LNCaP clone FGC (cell line): ENCODE measurements around the gene DCTN3.
A peak's percentile ranks its signal among the peaks of the same experiment; 100 is the strongest.

Experiments used
- DNase-seq: peaks from one replicate; pipeline ENCODE4 v3.0.0-alpha.2; 2011; ENCODE audit warnings: low read depth
- H3K4me3 ChIP-seq: 2 replicates; pipeline ENCODE4 v1.5.1; 2011; ENCODE audit warnings: mild to moderate bottlenecking, low read depth, low read length, control low read depth
- CTCF ChIP-seq: IDR thresholded peaks from 2 replicates; pipeline ENCODE4 v1.5.1; 2012; ENCODE audit warnings: mild to moderate bottlenecking; ENCODE audit not compliant: control insufficient read depth, insufficient read depth; ENCODE audit errors: extremely low read depth

DCTN3 gene

DNA sequence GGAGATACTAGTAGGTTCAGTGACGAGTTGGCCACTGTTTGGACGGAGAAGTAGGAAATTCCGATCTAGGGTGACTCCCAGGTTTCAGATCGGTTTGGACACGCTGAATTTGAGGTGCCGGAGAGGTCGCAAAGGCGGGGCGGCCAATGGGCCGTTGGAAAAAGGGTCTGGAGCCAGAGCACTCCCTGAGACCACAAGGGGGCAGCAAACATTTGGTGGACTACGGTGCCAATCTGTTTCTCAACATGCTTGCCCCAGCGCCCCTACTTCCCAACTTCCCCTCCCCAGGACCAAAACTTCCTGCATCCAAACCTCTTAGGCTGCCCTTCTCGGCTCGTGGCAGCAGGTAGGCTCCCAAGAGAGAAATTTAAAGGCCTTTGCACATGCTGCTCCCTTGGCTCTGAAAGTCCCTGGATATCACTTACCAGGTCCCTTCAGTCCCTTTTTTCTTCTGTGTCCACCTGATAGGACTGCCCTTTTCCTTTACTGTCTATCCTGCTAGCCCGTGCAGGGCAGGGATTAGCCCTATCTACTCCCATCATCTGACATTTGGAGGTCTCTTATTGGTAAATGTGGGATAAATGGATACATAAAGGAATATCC lies 7.4 kb downstream of the DCTN3 start:
- H3K4me3 ChIP-seq: peak overlapping the region; percentile 97
- no peak for DNase-seq
- TF ChIP-seq CTCF: peak; percentile 83

DNA sequence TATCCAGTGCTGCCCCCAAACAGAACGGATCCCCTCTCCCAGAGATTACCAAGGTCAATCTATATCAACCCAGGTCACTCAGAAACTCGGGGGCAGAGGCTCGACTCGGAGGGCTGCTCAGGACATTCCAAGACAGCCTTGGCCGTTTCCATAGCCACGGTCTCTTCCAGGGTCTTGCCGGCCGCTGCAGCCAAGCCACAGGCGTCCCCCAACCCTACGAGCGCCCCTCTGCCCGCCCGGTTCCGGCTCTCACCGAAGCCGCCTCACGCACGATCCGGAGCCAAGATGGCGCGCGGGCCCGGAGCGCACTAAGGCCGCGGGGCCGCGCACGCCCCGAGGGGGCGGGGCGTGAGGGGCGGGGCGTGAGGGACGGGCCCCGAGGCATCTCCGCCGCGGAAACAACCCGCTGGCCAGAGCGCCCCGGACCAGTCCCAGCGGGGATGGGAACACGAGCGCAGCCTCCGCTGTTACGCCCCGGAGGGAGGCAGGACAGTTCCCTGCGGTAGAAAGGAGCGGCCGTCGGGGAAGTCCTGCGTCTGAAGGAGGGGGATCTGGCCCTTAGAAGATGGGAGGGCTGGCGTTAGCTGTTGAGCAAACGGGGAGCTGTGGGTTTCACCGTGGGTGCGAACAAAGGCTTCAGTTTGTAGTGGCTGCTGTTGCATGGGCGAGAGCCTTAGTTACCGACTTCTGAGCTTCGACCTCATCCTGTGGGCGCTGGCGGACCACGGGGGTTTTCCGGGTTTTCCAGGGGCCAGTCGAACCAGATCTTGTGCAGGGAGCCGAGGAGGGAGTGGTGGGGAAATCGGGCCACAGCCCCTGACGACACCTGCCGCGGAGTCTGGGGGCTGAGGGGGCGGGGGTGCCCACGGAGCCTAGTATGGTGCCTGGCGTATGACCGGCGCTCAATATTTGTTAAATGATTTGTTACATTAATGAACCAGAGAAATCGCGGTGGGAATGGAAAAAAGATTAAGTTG lies 8.2 kb downstream of the DCTN3 start, which contains the start of gene RPP25L:
Gene RPP25L, minus strand, starts transcription at position 287 of the 977 bp plus-strand sequence. CDS start 801 bp downstream, outside the sequence.
- peak within 1 kb of the TSS; percentile 97 for H3K4me3 ChIP-seq
- TF ChIP-seq CTCF: no peak
- DNase-seq: peak; percentile 35

DNA sequence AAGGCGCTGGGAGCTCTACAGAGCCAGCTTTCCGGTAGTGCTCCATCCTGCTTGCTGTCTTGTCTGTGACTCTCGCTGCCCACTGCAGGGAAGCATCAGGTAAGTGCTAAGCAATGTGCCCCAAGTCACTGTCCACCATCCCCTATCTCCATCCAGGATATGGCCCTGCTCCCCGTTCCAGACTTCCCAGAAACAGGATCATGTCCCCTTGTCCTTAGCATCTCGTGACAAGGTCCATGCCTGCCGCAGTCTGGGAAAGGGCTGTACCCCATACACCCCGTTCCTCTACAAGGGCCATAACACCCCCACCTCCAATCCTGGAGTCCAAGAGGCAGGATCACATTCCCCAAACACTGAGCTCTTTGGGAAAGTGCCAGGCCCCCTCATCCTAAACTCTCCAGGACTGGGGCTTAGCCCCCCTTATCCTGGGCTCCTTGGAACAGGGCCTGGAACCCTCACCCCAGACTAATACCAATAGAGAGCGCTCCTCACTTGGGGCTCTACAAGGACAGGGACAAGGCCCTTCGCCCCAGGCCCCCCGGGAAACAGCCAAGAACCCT lies 9.0 kb downstream of the DCTN3 start:
- DNase-seq: no peak
- H3K4me3 ChIP-seq: peak overlapping the region; percentile 97
- TF ChIP-seq CTCF: 0 out of 2 replicates have a peak, but pooled peaks have one; percentile 8

DNA sequence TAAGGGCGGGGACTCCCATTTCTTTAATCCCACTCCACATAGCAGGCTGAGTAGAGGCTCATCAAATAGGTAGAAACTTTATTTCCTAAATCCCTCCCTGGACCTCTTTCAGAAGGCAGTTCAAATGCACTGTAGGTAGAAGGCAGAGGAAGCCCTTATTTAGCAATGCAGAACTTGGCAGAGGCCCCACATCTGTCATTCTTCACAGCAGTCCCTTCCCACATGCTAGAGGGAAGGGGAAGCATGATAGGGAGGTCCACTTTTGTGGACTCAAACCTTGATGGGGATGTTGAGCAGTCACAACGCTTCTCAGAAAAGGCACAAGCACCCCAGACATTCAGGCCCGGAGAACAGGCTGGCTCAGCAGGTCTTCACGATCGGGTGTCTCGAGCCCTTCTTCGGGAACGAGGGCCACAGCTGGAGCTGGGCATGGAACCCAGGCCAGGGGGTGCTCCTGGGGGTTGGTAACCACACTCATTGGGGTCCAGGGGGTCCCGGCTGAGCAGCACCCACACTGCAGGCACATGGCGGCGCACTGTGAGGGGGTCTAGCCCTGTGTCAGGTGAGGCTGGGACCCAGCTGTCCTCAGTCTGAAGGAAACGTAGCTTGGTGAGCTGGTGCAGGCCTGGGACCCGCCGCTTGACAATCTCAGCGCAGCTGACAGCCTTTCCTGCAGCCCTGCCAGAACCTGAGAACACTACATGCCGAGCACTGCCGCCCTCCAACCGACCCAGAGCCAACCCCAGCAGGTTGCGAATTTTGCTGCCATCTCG lies 9.7 kb downstream of the DCTN3 start:
- no peak for DNase-seq
- no peak for TF ChIP-seq CTCF
- H3K4me3 ChIP-seq: peak overlapping the region; percentile 97

DNA sequence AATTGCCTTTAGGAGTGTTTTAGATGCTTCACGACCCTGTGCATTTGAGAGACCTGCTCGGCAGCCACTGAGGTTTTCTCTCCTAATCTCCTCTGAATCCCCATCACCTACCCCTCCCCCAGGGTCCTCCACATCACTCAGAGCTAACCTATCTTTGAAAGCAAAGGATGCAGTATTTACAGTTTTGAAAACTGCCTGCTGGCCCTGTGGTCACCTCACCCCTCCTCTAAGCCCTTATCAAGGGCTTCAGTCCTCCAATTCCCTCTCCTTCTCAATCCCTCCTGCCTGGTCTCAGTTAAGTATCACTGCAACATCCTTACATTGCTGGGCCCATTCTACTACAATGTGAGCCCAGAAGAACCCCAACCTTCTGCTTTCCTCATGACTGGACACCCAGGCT lies 13.0 kb downstream of the DCTN3 start:
- H3K4me3 ChIP-seq: no peak overlapping the region
- DNase-seq: no peak
- no peak for TF ChIP-seq CTCF

- no peak for DNase-seq
- no peak for TF ChIP-seq CTCF
- no peak overlapping the region for H3K4me3 ChIP-seq
Measured at GRCh38 chr9:34606905-34607304, 13.4 kb downstream of the DCTN3 start.
